OCI-LY7 (cell line): ENCODE measurements around the gene MFRP. TPM values are rescaled to one million over a fixed set of nuclear protein-coding genes. Genes with fewer than 3 reads are reported as not detected.
A peak's percentile ranks its signal among the peaks of the same experiment; 100 is the strongest.

Experiments
- BruUV-seq: library from RNA; stranded (reverse); fragments of 400-500 nt; replicated peaks from 2 replicates; lab custom pipeline; 2021; lab: Mats Ljungman, UMichigan
- CTCF ChIA-PET: fragments of 300-600 bp; sonication (Branson Sonifier 250); formaldehyde crosslinking; loops from one replicate; lab custom pipeline; 2022; ENCODE audit warnings: antibody characterized with exemption; ENCODE audit not compliant: unreplicated experiment; lab: Charles Lee
- POLR2A ChIA-PET: fragments of 300-600 bp; sonication (Branson Sonifier 250); formaldehyde crosslinking; loops from one replicate; lab custom pipeline; 2022; ENCODE audit warnings: antibody characterized with exemption; lab: Charles Lee
- DNase-seq: peaks from one replicate; pipeline ENCODE4 v3.0.0-alpha.2; 2015; ENCODE audit warnings: low spot score
- H2AFZ ChIP-seq: fragments of 200-600 bp; sonication (generic), shearing (Covaris generic); 2 replicates; pipeline ENCODE4 v1.6.1; 2014; ENCODE audit warnings: mild to moderate bottlenecking, antibody characterized with exemption, low read length, moderate library complexity
- H3K27ac ChIP-seq: fragments of 200-600 bp; sonication (generic); 2 replicates; pipeline ENCODE4 v1.5.1; 2014; ENCODE audit warnings: mixed run types, low read depth, mild to moderate bottlenecking, moderate library complexity, low read length, inconsistent platforms; ENCODE audit not compliant: poor library complexity, severe bottlenecking
- H3K36me3 ChIP-seq: fragments of 200-600 bp; sonication (generic); 2 replicates; pipeline ENCODE4 v1.6.1; 2014; ENCODE audit warnings: mild to moderate bottlenecking, antibody characterized with exemption, low read length, moderate library complexity, mixed read lengths; ENCODE audit not compliant: insufficient read depth
- H3K4me1 ChIP-seq: fragments of 200-600 bp; sonication (generic); 2 replicates; pipeline ENCODE4 v1.5.1; 2014; ENCODE audit warnings: mild to moderate bottlenecking, low read length; ENCODE audit not compliant: insufficient read depth, poor library complexity, severe bottlenecking
- H3K4me2 ChIP-seq: fragments of 200-600 bp; sonication (generic); 2 replicates; pipeline ENCODE4 v1.6.1; 2014; ENCODE audit warnings: mild to moderate bottlenecking, low read length
- H3K4me3 ChIP-seq: fragments of 200-600 bp; sonication (generic); 2 replicates; pipeline ENCODE4 v1.5.1; 2014; ENCODE audit warnings: mild to moderate bottlenecking, low read depth, low read length; ENCODE audit not compliant: poor library complexity, severe bottlenecking
- H3K79me2 ChIP-seq: fragments of 200-600 bp; sonication (generic); 2 replicates; pipeline ENCODE4 v1.6.1; 2016; ENCODE audit warnings: low read depth, mild to moderate bottlenecking, low read length, moderate library complexity, mixed read lengths; ENCODE audit not compliant: insufficient read depth
- H3K9me2 ChIP-seq: fragments of 200-600 bp; sonication (generic); 2 replicates; pipeline ENCODE4 v1.6.1; 2016; ENCODE audit warnings: mild to moderate bottlenecking, low read length, mixed read lengths; ENCODE audit not compliant: insufficient read depth
- H3K9me3 ChIP-seq: fragments of 200-600 bp; sonication (generic); 2 replicates; pipeline ENCODE4 v1.6.1; 2014; ENCODE audit warnings: mild to moderate bottlenecking, mixed run types, low read length, mixed read lengths
- H4K20me1 ChIP-seq: fragments of 200-600 bp; sonication (generic); 2 replicates; pipeline ENCODE4 v1.6.1; 2014; ENCODE audit warnings: mild to moderate bottlenecking, antibody characterized with exemption, low read length, moderate library complexity, mixed read lengths; ENCODE audit not compliant: insufficient read depth
- EZH2phosphoT487 ChIP-seq: fragments of 200-600 bp; sonication (generic); IDR thresholded peaks from 2 replicates; pipeline ENCODE4 v1.6.1; 2018; ENCODE audit warnings: low read depth, borderline replicate concordance, mild to moderate bottlenecking, mixed run types, antibody characterized with exemption, low read length, moderate library complexity, mixed read lengths
- intact Hi-C: fragments of 100-400 bp; cut with micrococcal nuclease; formaldehyde crosslinking; loops from one replicate; pipeline ENCODE4 v1.10.0; 2022; ENCODE audit not compliant: unreplicated experiment
- total RNA-seq, 2 experiments: library from RNA; depleted of rRNA in 1 of 2; stranded (reverse); fragments of >200 nt in 1 of 2; shearing (Covaris generic) in 1 of 2; gene quantifications; 2 replicates each; pipeline ENCODE4 v1.2.3, GENCODE V29; 2014 to 2022
- TF ChIP-seq, protein P1 (sequence below): fragments of 200-600 bp; sonication (generic); conservative IDR thresholded peaks from 2 replicates; pipeline ENCODE4 v1.5.1; 2014; ENCODE audit warnings: mild to moderate bottlenecking, antibody characterized with exemption, low read length, moderate library complexity, mixed read lengths

Gene MFRP
- total RNA-seq, 2 experiments from 2014 or later, result not detected

DNA sequence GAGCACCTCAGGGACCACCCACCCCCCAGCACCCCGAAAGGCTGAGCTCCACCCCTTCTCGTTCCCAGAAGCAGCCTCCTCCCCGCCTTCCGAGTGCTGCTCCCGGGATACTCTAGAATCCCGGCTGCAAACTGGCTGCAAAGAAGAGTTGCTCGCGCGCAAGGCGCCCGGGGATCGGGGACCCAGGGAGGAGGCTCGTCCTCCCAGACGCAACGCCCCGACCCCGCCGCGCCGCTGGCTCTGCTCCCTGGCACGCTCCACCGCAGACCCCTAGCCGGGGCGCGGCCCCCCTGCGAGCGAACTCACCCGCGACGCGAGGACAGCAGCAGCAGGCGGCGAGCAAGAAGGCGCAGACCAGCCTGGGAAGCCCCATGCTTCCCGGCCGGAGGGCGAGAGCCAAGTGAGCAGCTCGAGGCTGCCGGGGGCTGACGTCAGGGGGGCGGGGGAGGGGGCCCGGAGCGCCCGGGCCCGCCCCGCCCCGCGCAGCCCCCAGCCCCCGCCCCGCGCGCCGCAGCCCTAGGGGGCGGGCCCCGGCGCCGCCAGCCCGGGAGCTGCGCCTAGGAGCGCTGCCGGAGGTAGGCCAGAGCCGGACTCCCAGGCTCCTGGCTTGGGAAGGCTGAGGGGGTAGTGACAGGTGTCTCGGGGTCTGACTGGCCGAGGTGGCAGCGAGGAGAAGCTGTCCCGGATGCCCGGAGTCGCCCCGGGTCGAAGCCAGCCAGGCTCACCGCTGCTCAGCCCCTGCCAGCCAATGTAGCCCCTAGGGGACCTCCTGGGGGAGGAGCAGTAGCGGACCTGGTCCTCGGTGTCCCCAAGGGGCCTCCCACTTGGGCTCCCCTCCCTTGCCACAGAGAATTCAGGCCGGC is 29.5 kb downstream of the MFRP start, which contains the start of gene MCAM:
TSS of gene MCAM (minus strand) at position 402 of the 863 bp plus-strand sequence. CDS start at position 373, 29 bp downstream.
- no peaks in the 10 kb centered on the region for H4K20me1 ChIP-seq
- ChIA-PET POLR2A (interaction anchor here (0.5 to 1.7 kb wide), 2 partner anchors 16 to 284 kb away, joined by 3 to 4 read pairs; no protein-coding TSS in a partner anchor), CTCF (no interaction called here)
- H3K36me3 ChIP-seq, result no peaks in the 10 kb centered on the region
- no peaks in the 10 kb centered on the region for H3K9me3 ChIP-seq
- H3K4me2 ChIP-seq, result peak within 1 kb of the TSS; percentile 61
- no peak for DNase-seq
- intact Hi-C loops, result no loop called here
- H3K9me2 ChIP-seq, result no peaks in the 10 kb centered on the region
- H3K4me3 ChIP-seq, result no peak within 1 kb of the TSS
- TF ChIP-seq, protein P1, sequence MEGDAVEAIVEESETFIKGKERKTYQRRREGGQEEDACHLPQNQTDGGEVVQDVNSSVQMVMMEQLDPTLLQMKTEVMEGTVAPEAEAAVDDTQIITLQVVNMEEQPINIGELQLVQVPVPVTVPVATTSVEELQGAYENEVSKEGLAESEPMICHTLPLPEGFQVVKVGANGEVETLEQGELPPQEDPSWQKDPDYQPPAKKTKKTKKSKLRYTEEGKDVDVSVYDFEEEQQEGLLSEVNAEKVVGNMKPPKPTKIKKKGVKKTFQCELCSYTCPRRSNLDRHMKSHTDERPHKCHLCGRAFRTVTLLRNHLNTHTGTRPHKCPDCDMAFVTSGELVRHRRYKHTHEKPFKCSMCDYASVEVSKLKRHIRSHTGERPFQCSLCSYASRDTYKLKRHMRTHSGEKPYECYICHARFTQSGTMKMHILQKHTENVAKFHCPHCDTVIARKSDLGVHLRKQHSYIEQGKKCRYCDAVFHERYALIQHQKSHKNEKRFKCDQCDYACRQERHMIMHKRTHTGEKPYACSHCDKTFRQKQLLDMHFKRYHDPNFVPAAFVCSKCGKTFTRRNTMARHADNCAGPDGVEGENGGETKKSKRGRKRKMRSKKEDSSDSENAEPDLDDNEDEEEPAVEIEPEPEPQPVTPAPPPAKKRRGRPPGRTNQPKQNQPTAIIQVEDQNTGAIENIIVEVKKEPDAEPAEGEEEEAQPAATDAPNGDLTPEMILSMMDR, result no peak
- TF ChIP-seq EZH2phosphoT487, result no peak
- peaks cover 51% of the 10 kb centered on the region for H3K4me1 ChIP-seq
- no peak within 1 kb of the TSS for H2AFZ ChIP-seq
- no peaks in the 10 kb centered on the region for H3K79me2 ChIP-seq
- no peak within 1 kb of the TSS for H3K27ac ChIP-seq
- BruUV-seq, result no TSS peak

DNA sequence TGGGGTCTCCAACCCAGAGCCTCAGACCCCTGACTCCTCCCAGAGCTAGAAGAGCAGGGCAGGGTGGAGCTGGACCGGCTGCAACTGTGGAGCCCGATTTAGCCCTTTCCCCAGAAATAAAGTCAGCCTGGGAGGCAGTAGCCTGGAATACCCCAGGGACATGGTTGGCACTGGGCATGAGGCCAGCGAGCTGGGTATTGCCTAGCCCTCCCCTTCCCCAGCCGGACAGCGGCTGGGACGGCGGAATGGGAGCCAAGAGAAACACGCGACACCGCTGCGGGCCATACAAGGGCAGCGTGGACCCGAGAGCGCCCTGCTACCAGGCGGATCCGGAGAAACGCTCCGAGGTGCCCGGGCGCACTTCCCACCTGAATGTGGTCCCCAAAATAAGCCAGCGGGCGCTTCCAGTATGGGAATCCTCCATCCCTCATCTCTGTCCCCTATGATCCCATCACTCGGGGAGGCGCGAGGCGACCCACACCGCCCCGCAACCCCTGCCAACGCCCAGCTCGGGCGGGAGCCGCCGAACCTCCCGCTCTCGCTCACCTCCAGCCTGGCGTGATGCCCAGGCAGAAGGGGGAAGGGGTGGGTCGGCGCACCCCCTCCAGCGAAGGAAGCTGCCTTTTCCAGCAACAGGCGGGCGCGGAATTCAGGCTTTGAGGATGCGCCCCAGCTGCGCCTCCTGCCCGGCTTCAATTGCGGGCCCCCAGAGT is 30.3 kb downstream of the MFRP start:
- H3K4me1 ChIP-seq, result peaks cover 44% of the 10 kb centered on the region
- H3K36me3 ChIP-seq, result no peaks in the 10 kb centered on the region
- intact Hi-C loops, result no loop called here
- DNase-seq, result no peak
- H3K9me3 ChIP-seq, result no peaks in the 10 kb centered on the region
- no peak overlapping the region for H2AFZ ChIP-seq
- ChIA-PET POLR2A (interaction anchor here (1.7 kb wide), 1 partner anchor 15 kb away, joined by 4 read pairs; no protein-coding TSS in a partner anchor), CTCF (no interaction called here)
- no peaks in the 10 kb centered on the region for H4K20me1 ChIP-seq
- no peak overlapping the region for H3K4me3 ChIP-seq
- no peaks in the 10 kb centered on the region for H3K9me2 ChIP-seq
- H3K4me2 ChIP-seq, result peak overlapping the region; percentile 61
- no peaks in the 10 kb centered on the region for H3K79me2 ChIP-seq
- no peak overlapping the region for H3K27ac ChIP-seq
- BruUV-seq, result no TSS peak
- TF ChIP-seq EZH2phosphoT487, result no peak
- TF ChIP-seq, protein P1, result no peak
